ENCODE measurements around the gene USP46. TPM values are rescaled to one million over a fixed set of nuclear protein-coding genes. Genes with fewer than 3 reads are reported as not detected.

Gene USP46
- total RNA-seq, 1 donor from 2014 or later, result 27.3 TPM

- Mint-ChIP-seq H3K4me1 (ENCODE audit: low read depth) (peaks cover 53% of the 10 kb centered on the region), H3K27ac (ENCODE audit: unreplicated experiment) (no peak overlapping the region), H3K27me3 (ENCODE audit: low read depth) (no peaks in the 10 kb centered on the region)
These were observed 15.9 kb downstream of the USP46 start for GRCh38 chr4:52643190-52643589.

GRCh38 chr4:52641854-52642563, 17.1 kb downstream of the USP46 start:
- no peak overlapping the region for H3K4me3 Mint-ChIP-seq (ENCODE audit: unreplicated experiment)
- TF ChIP-seq CTCF (IDR thresholded peaks at IDR 0.05), result no peak
- H3K27ac Mint-ChIP-seq (ENCODE audit: unreplicated experiment), result peak overlapping the region; percentile 75
- H3K9me3 Mint-ChIP-seq (ENCODE audit: low read depth), result no peaks in the 10 kb centered on the region
- H3K27me3 Mint-ChIP-seq (ENCODE audit: low read depth), result no peaks in the 10 kb centered on the region
- DNase-seq (ENCODE audit: low spot score), result no peak
- no peaks in the 10 kb centered on the region for H3K36me3 Mint-ChIP-seq (ENCODE audit: low read depth)
- peaks cover 41% of the 10 kb centered on the region for H3K4me1 Mint-ChIP-seq (ENCODE audit: low read depth)

More at GRCh38 chr4:52643190-52643589, 15.9 kb downstream of the USP46 start:
- no peaks in the 10 kb centered on the region for H3K36me3 Mint-ChIP-seq (ENCODE audit: low read depth)
- no peak for TF ChIP-seq CTCF (IDR thresholded peaks at IDR 0.05)
- H3K9me3 Mint-ChIP-seq (ENCODE audit: low read depth), result no peaks in the 10 kb centered on the region
- no peak for DNase-seq (ENCODE audit: low spot score)
- H3K4me3 Mint-ChIP-seq (ENCODE audit: unreplicated experiment), result no peak overlapping the region

- no peaks in the 10 kb centered on the region for H3K36me3 Mint-ChIP-seq (ENCODE audit: low read depth)
- no peak for TF ChIP-seq CTCF (IDR thresholded peaks at IDR 0.05)
- H3K4me1 Mint-ChIP-seq (ENCODE audit: low read depth), result peaks cover 40% of the 10 kb centered on the region
- H3K27me3 Mint-ChIP-seq (ENCODE audit: low read depth), result no peaks in the 10 kb centered on the region
- peak overlapping the region; percentile 75 for H3K27ac Mint-ChIP-seq (ENCODE audit: unreplicated experiment)
- H3K4me3 Mint-ChIP-seq (ENCODE audit: unreplicated experiment), result no peak overlapping the region
- no peaks in the 10 kb centered on the region for H3K9me3 Mint-ChIP-seq (ENCODE audit: low read depth)
- no peak for DNase-seq (ENCODE audit: low spot score)
These were observed 18.1 kb downstream of the USP46 start for GRCh38 chr4:52640808-52641565.

GRCh38 chr4:52638717-52639116, 20.4 kb downstream of the USP46 start:
- no peaks in the 10 kb centered on the region for H3K27me3 Mint-ChIP-seq (ENCODE audit: low read depth)
- H3K4me1 Mint-ChIP-seq (ENCODE audit: low read depth), result peaks cover 51% of the 10 kb centered on the region
- no peaks in the 10 kb centered on the region for H3K9me3 Mint-ChIP-seq (ENCODE audit: low read depth)
- no peak overlapping the region for H3K4me3 Mint-ChIP-seq (ENCODE audit: unreplicated experiment)
- H3K27ac Mint-ChIP-seq (ENCODE audit: unreplicated experiment), result no peak overlapping the region
- H3K36me3 Mint-ChIP-seq (ENCODE audit: low read depth), result no peaks in the 10 kb centered on the region
- no peak for TF ChIP-seq CTCF (IDR thresholded peaks at IDR 0.05)
- no peak for DNase-seq (ENCODE audit: low spot score)

- no peak overlapping the region for H3K4me3 Mint-ChIP-seq (ENCODE audit: unreplicated experiment)
- peaks cover 42% of the 10 kb centered on the region for H3K4me1 Mint-ChIP-seq (ENCODE audit: low read depth)
- no peak overlapping the region for H3K27ac Mint-ChIP-seq (ENCODE audit: unreplicated experiment)
- no peaks in the 10 kb centered on the region for H3K27me3 Mint-ChIP-seq (ENCODE audit: low read depth)
- DNase-seq (ENCODE audit: low spot score), result no peak
- H3K36me3 Mint-ChIP-seq (ENCODE audit: low read depth), result no peaks in the 10 kb centered on the region
- TF ChIP-seq CTCF (IDR thresholded peaks at IDR 0.05), result no peak
- no peaks in the 10 kb centered on the region for H3K9me3 Mint-ChIP-seq (ENCODE audit: low read depth)
These were observed 22.0 kb downstream of the USP46 start for GRCh38 chr4:52637116-52637515.
